ENCODE results near the gene DGUOK.

DNA sequence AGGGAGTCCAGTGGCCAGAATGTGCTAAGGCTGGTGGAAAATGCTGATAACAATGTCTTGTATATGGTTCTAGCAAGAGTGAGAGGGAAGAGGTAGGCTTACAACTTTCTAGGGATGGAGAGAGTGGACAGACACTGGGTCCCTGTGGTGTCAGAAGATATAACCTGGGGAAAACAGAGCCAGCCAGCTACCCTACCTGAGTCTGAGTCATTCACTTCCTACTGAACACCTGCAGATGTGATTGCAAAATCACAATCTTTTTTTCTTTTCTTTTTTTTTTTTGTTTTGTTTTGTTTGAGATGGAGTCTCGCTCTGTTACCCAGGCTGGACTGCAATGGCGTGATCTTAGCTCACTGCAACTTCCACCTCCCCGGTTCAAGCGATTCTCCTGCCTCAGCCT is 65.4 kb downstream of the DGUOK start:
- no peak for TF ChIP-seq TAF1 (conservative IDR thresholded peaks at IDR 0.05)
- TF ChIP-seq, protein P1, sequence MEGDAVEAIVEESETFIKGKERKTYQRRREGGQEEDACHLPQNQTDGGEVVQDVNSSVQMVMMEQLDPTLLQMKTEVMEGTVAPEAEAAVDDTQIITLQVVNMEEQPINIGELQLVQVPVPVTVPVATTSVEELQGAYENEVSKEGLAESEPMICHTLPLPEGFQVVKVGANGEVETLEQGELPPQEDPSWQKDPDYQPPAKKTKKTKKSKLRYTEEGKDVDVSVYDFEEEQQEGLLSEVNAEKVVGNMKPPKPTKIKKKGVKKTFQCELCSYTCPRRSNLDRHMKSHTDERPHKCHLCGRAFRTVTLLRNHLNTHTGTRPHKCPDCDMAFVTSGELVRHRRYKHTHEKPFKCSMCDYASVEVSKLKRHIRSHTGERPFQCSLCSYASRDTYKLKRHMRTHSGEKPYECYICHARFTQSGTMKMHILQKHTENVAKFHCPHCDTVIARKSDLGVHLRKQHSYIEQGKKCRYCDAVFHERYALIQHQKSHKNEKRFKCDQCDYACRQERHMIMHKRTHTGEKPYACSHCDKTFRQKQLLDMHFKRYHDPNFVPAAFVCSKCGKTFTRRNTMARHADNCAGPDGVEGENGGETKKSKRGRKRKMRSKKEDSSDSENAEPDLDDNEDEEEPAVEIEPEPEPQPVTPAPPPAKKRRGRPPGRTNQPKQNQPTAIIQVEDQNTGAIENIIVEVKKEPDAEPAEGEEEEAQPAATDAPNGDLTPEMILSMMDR (IDR thresholded peaks at IDR 0.05; ENCODE audit: low read depth, low read length, missing input control) = no peak
- TF ChIP-seq, protein P2, sequence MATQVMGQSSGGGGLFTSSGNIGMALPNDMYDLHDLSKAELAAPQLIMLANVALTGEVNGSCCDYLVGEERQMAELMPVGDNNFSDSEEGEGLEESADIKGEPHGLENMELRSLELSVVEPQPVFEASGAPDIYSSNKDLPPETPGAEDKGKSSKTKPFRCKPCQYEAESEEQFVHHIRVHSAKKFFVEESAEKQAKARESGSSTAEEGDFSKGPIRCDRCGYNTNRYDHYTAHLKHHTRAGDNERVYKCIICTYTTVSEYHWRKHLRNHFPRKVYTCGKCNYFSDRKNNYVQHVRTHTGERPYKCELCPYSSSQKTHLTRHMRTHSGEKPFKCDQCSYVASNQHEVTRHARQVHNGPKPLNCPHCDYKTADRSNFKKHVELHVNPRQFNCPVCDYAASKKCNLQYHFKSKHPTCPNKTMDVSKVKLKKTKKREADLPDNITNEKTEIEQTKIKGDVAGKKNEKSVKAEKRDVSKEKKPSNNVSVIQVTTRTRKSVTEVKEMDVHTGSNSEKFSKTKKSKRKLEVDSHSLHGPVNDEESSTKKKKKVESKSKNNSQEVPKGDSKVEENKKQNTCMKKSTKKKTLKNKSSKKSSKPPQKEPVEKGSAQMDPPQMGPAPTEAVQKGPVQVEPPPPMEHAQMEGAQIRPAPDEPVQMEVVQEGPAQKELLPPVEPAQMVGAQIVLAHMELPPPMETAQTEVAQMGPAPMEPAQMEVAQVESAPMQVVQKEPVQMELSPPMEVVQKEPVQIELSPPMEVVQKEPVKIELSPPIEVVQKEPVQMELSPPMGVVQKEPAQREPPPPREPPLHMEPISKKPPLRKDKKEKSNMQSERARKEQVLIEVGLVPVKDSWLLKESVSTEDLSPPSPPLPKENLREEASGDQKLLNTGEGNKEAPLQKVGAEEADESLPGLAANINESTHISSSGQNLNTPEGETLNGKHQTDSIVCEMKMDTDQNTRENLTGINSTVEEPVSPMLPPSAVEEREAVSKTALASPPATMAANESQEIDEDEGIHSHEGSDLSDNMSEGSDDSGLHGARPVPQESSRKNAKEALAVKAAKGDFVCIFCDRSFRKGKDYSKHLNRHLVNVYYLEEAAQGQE (IDR thresholded peaks at IDR 0.05) = no peak
- no peak for TF ChIP-seq GABPA (IDR thresholded peaks at IDR 0.05 in 1 of 2, conservative IDR thresholded peaks at IDR 0.05 in 1 of 2)
- TF ChIP-seq RAD21 (IDR thresholded peaks at IDR 0.05) = no peak
- TF ChIP-seq, protein P3, sequence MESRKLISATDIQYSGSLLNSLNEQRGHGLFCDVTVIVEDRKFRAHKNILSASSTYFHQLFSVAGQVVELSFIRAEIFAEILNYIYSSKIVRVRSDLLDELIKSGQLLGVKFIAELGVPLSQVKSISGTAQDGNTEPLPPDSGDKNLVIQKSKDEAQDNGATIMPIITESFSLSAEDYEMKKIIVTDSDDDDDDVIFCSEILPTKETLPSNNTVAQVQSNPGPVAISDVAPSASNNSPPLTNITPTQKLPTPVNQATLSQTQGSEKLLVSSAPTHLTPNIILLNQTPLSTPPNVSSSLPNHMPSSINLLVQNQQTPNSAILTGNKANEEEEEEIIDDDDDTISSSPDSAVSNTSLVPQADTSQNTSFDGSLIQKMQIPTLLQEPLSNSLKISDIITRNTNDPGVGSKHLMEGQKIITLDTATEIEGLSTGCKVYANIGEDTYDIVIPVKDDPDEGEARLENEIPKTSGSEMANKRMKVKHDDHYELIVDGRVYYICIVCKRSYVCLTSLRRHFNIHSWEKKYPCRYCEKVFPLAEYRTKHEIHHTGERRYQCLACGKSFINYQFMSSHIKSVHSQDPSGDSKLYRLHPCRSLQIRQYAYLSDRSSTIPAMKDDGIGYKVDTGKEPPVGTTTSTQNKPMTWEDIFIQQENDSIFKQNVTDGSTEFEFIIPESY (IDR thresholded peaks at IDR 0.05) = no peak
- no peak for TF ChIP-seq EGR1 (IDR thresholded peaks at IDR 0.05; ENCODE audit: low read depth in 2 of 2)
- TF ChIP-seq, protein P4, sequence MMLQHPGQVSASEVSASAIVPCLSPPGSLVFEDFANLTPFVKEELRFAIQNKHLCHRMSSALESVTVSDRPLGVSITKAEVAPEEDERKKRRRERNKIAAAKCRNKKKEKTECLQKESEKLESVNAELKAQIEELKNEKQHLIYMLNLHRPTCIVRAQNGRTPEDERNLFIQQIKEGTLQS (IDR thresholded peaks at IDR 0.05) = no peak
- no peak for TF ChIP-seq SP1 (IDR thresholded peaks at IDR 0.05)
- TF ChIP-seq RXRA (IDR thresholded peaks at IDR 0.05) = no peak
- TF ChIP-seq, protein P5, sequence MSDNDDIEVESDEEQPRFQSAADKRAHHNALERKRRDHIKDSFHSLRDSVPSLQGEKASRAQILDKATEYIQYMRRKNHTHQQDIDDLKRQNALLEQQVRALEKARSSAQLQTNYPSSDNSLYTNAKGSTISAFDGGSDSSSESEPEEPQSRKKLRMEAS (IDR thresholded peaks at IDR 0.05) = no peak
- TF ChIP-seq JUND (IDR thresholded peaks at IDR 0.05) = no peak
- TF ChIP-seq YY1 (IDR thresholded peaks at IDR 0.05) = no peak
- TF ChIP-seq FOXA2 (IDR thresholded peaks at IDR 0.05) = no peak

Data from liver (tissue), 3 donors.